GM18526 (cell line): Measurements from ENCODE around the gene RALGPS2.
A peak's percentile ranks its signal among the peaks of the same experiment; 100 is the strongest.

Source experiments
- POLR2A ChIP-seq: IDR thresholded peaks from 3 replicates; pipeline ENCODE4 v1.6.1; 2011; ENCODE audit not compliant: insufficient read length; ENCODE audit errors: extremely low read depth

Gene RALGPS2, protein sequence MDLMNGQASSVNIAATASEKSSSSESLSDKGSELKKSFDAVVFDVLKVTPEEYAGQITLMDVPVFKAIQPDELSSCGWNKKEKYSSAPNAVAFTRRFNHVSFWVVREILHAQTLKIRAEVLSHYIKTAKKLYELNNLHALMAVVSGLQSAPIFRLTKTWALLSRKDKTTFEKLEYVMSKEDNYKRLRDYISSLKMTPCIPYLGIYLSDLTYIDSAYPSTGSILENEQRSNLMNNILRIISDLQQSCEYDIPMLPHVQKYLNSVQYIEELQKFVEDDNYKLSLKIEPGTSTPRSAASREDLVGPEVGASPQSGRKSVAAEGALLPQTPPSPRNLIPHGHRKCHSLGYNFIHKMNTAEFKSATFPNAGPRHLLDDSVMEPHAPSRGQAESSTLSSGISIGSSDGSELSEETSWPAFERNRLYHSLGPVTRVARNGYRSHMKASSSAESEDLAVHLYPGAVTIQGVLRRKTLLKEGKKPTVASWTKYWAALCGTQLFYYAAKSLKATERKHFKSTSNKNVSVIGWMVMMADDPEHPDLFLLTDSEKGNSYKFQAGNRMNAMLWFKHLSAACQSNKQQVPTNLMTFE

DNA sequence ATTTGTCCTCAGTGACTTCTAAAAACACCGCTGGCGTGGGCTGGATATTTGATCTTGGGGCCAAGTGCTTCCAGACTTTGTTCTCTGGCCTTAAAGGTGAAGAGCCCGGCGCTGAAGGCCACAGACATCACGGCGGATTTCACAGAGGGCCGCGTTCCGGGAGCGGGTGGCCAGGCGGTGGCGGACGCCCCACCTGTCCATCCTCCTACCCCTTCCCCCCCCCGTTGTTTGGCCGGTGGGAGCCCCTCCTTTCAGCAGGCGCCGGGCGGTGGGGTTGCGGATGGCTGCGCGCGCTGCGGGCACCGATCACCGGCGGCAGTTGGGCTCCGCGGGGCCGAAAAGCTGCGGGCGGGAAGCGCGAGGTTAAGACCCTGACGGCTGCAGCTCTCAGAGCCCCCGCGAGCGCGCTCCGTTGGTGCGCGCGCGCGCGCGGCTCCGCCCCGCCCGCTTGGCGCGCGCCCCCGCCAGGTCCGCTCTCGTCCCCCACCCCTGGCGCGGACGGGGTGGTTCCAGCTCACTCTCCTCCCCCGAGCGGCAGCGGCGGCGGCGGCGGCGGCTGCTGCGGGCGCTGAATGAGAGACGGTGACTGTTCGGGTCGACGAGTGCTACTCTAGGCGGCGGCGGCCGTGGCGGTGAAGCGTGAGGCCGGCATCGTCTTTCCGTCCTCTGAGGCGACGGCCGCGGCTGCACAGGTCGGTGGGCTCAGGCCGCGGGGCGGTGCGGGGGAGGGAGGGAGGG, at the start of gene RALGPS2:
TSS of gene RALGPS2 (plus strand) at position 517 of the 738 bp plus-strand sequence. CDS start 51,521 bp downstream, outside the sequence.
- peak; percentile 39 for TF ChIP-seq POLR2A

DNA sequence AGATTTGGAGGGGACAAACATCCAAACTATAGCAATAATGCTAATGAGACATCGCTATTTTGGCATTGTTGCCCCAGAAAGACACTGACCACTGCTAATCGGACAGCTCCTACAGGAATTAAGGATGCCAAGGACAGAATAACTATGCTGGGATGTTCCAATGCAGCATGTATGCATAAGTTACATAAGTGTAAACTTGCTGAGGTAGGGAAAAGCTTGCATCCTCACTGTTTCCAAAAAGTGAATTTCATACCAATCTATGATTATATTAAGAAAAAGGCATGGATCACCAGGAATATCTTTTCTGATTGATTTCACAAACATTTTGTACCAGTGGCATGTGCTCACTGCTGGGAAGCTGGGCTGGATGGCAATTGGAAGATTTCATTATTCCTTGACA, 45.8 kb upstream of the RALGPS2 start:
- TF ChIP-seq POLR2A: no peak

DNA sequence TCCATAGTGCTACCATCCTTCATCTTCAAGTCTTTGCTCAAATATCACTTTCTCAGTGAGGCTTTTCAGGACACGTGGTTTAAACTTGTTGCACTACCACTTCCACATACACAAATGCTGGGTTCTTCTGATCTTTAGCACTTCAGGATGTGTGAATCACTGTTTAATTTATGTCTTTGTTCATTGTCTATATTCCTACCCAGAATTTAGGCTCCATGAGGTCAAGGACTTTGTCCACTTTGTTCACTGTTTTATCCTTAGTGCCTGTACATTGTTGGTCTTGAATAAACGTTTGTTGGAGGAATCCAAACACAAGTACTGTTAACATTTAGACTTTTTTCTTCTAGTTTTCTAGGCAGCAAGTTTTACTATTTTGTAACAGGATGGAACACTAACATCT, 42.6 kb upstream of the RALGPS2 start:
- TF ChIP-seq POLR2A: no peak

DNA sequence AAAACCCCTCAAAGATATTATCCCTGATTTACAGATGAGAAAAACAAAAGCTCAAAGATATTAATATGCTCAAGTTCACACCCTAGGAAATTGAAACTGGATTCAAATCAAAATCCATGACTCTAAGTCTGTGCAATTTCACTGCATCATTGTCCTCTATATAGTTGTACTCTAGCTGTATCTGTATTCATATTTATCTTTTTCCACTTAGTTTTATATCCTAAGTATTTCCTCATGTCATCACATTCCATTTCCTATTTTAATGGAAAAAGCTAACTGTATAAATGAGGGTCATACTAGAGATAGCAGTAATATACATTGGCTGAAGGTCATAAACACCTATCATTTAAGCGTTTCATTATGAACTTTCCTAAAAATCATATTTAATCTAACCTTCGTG, 42.2 kb upstream of the RALGPS2 start:
- no peak for TF ChIP-seq POLR2A

DNA sequence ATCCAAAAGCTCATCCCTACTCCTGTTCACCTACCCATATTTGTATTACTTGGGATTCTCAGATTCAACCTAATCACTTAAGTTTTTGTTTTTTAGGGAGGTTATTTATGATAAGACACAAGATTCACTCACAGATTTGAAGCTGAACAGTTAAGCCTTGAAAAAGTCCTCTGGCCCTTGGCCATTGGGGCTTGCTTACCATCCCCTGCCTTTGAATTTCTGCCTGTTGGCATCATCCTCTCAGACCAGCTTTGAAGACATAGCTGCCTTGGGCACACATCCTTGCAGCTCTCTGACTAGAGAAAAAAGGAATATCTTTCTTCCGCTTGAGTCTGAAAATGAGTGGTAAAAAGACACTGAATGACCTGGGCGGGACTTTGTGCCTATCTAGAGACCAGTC, 41.8 kb upstream of the RALGPS2 start:
- TF ChIP-seq POLR2A: no peak

DNA sequence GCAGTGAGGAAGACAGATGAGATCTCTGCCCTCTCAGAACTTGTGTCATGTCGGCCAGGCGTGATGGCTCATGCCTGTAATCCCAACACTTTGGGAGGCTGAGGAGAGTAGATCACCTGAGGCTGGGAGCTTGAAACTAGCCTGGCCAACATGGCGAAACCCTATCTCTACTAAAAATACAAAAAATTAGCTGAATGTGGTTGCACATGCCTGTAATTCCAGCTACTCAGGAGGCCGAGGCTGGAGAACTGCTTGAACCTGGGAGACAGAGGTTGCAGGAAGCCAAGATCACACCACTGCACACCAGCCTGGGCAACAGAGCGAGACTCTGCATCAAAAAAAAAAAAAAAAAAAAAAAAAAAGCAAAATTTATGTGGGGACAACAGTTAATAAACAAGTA, 40.9 kb upstream of the RALGPS2 start:
- TF ChIP-seq POLR2A: no peak

DNA sequence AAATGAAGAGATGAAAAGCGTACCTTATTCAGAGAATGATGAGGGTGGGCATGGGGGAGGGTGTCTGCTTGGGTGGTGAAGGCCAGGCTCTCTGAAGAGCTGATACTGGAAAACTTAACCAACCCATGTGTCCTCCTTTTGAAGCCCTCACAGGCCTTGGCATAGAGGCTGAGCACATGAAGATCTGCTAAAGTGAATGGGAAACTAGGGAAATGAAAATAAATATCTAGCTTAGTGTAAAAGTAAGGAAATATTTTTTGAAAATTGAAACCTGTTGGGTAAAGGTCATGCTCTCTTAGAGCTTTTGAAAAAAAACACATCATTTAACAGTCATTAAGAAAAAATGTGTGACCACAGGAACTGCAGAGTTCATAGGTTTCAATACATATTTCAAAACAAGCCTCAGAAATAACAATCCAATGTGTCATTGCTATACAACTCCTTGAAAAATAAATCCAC, 40.5 kb upstream of the RALGPS2 start:
- no peak for TF ChIP-seq POLR2A

DNA sequence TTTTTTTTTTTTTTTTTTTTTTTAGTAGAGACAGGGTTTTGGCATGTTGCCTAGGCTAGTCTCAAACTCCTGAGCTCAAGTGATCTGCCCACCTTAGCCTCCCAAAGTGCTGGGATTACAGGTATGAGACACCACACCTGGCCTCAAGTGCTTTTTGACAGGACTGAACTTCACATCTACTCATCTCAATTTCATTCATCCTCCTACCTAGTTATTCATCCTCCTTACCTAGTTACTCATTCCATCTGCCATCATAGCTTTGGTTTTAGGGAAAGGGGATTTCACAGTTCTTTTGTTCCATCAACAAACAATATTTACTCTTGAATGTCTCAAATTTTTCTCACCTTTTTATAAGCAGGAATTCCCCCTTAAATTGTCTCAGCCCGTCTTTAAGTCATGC, 38.6 kb upstream of the RALGPS2 start:
- no peak for TF ChIP-seq POLR2A

DNA sequence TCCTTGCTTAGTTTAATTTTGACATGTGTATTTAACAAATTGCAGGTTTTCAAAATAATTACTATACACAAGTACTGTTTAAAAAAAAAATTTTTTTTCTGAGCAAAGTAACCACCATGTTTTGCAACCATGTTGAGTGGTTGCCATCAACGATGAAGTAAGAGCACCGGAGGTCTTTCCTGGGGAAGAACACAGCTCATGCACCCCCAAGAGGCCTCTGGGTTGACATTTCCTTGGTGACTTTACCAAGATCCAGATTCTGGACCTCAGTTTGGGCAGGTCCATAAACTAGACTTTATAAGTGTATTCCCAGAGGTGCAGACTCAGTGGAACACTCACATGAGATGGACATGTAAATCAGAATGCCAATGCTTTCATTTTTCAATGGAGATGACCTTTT, 36.8 kb upstream of the RALGPS2 start:
- TF ChIP-seq POLR2A: no peak

DNA sequence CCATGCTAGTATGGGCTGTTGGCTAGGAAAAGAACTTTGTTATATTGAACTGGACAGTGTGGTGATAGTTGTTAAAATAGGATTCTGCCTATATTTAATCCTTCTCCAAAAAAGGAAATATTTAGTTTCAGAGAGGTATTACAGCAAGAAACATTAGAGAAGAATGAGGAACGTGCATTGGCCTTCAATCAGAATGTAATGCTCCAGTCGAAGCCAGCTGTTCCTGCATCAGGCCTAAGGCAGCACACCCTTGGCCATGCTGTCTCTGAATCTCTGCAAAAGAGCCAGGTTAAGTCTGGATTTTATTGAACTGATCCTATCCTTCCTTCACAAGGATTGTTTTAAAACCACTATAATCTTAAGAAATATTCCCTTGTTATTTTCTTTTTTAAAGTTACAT, 35.3 kb upstream of the RALGPS2 start:
- no peak for TF ChIP-seq POLR2A

DNA sequence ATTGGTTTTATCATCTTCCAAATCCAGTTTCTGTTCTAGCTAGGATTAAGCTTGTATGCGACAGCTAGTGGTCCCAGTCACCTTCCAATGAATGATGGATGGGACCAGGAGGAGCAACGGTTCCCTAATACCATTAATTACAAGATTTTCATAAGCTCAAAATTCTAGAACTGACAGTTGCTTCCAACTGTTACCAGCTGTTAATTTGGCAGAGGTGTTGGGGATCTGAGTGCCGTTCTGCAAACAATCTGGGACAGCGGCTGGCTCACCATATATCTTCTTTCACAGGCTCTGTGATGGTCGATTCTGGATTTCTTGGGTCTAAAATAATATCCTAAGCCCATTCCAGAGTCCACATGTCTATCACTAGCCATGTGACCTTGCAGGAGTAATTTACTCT, 34.5 kb upstream of the RALGPS2 start:
- TF ChIP-seq POLR2A: no peak

DNA sequence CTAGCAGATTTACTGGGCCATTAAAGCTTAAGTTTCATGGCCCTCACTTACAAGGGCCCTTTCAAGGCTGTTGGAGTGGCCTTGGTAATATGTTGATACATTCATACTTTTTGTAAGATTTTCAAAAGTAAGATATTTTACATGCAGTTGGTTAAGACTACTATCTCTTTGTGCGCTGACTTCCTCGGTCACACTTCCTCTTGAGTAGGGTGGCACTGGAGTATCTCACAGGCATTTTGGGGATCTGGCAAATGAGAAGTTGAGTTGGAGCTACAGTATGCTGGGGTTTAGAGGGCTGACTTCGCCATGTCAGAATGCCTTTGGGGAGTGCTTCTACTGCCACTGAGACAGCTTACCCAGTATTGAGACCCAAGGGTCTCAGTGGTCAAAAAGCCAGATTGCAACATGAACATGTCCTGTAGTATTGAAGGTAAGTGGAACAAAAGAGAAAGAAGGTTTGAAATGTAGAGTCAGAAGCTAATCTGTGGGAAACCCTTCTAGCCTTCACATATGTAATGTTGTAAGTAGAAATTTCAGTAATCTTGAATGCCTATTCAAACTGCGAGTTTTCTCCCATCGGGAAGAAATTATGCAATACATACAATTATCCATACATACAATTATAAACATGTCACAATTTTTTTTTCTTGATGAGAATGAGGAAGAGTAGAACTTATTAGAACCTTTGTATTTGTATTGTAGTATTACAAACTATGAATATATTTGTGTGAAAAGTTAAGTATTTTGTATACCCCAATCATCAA, 32.3 kb upstream of the RALGPS2 start:
- TF ChIP-seq POLR2A: no peak

DNA sequence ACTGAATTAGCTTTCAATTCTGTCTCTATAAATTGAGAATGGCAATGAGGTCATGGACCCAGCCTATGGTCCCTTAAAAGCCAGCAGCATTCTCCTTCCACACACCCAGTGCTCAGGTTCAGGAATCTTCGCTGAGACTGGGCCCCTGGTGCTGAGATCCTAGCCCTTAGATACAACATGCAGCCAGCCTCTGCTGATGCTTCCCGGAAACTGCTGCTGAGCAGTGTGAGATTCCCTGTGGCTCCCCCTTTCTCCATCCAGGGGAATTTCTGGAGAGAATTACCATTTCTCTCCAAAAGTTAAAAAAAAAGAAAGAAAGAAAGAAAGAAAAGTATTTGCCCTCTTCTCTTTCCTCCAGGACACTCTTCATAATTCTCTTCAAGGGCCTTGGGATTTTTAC, 31.7 kb upstream of the RALGPS2 start:
- no peak for TF ChIP-seq POLR2A

DNA sequence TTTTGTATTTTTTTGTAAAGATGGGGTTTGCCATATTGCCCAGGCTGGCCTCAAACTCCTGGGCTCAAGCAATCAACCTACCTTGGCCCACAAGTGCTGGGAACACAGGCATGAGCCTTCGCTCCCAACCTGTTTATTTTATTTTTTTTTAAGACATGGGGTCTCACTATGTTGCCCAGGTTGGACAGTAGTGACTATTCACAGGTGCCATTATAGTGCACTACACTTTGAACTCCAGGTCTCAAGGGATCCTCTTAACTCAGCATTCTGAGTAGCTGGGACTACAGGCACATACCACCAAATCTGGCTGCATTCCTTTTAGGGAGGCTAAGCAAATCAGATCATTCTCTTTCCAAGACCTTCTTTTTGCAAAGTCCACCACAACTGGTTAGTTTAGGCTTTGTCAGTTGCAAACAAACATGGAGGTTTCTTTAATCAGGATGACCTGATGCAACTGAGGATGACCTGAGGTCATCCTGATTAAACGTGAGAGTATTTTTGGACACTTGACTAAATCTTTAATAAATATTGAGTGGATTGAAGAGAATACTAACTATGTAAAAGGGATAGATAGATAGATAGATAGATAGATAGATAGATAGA, 30.0 kb upstream of the RALGPS2 start:
- no peak for TF ChIP-seq POLR2A

DNA sequence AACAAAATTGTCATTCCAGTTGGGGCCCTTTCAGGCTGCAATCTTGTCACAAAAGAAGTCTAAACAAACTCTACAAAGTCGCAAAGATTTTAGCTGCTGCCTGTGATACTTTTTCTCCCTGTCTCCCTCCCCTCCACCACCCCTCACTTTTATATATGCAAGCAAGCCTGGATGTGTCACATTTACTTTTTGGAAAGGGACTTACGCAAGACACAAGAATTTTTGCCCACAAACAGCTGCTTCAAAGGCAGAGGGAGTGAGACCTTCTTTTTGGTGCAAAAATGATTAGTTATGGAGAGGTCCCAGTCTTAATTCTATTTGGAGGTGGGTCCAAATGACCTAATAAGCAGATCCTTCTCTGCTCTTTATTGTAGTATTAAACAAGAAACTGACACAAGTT, 22.9 kb upstream of the RALGPS2 start:
- no peak for TF ChIP-seq POLR2A

DNA sequence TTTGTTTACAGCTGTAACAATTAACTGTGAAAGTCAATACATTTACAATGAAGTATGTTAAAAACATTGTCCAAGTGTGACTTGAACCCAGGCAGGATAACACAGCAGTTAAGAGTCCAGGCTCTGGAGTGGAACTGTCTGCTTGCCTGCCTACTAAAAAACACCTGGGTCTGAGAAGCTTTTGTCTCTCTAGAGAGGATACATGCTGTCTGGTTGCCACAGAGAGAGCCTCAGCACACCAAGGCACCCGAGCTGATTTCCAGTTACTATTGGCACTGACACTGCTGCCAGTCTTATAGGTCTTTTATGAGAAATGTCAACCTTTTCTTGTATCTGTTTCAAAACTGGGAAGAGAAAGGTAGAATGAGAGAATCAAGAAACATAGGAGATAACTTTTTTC, 20.2 kb upstream of the RALGPS2 start:
- no peak for TF ChIP-seq POLR2A

DNA sequence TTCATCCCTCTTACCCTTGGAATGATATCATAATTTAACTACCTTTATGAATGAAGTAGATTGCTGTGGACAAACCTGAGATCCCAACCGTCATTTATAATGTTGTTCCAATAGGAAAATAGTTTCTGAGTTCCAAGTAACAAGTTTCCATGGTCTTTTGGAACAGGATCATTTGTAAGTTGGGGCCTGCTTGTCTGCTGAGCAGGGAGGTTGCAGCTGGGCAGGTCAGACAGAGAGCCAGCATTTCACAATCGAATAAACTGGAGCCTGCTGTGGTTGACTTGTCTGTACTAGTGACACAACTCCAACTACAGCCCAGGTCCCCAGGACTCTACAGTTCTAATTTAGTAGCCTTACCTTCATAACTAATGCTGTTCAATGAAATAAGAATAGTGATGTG, 18.6 kb upstream of the RALGPS2 start:
- TF ChIP-seq POLR2A: no peak
